ENCODE results near the gene TRAK1. TPM values are rescaled to one million over a fixed set of nuclear protein-coding genes. Genes with fewer than 3 reads are reported as not detected.

Gene TRAK1
- total RNA-seq, 1 donor from 2014 or later, result 37.5 TPM

- Histone ChIP-seq H3K27ac (no peak overlapping the region), H3K9me3 (no peaks in the 10 kb centered on the region), H3K27me3 (no peaks in the 10 kb centered on the region), H3K4me3 (no peak overlapping the region), H3K4me1 (no peaks in the 10 kb centered on the region), H3K36me3 (peaks cover 27 to 52% of the 10 kb centered on the region in 2 donors)
- no peak for DNase-seq (ENCODE audit: low spot score in 2 of 2)
- TF ChIP-seq CTCF (IDR thresholded peaks at IDR 0.05), result no peak
- intact Hi-C loops (cut with DNase I), result no loop called here
Measured at GRCh38 chr3:42224178-42224577, 133.0 kb downstream of the TRAK1 start.

- peaks cover 27 to 46% of the 10 kb centered on the region in 2 donors for H3K36me3 ChIP-seq
- TF ChIP-seq CTCF (IDR thresholded peaks at IDR 0.05), result no peak
- no peak for DNase-seq (ENCODE audit: low spot score in 2 of 2)
- no peaks in the 10 kb centered on the region for H3K27me3 ChIP-seq
- no peak overlapping the region for H3K27ac ChIP-seq
- no peak overlapping the region for H3K4me3 ChIP-seq
- intact Hi-C loops (cut with DNase I), result no loop called here
- no peaks in the 10 kb centered on the region for H3K9me3 ChIP-seq
- H3K4me1 ChIP-seq, result no peaks in the 10 kb centered on the region
Measured at GRCh38 chr3:42224658-42225421, 133.7 kb downstream of the TRAK1 start.

GRCh38 chr3:42225486-42226363, 134.6 kb downstream of the TRAK1 start:
- H3K27ac ChIP-seq, result no peak overlapping the region
- intact Hi-C loops (cut with DNase I), result no loop called here
- no peaks in the 10 kb centered on the region for H3K27me3 ChIP-seq
- H3K4me3 ChIP-seq, result no peak overlapping the region
- H3K36me3 ChIP-seq, result peaks cover 23 to 38% of the 10 kb centered on the region in 2 donors
- no peak for TF ChIP-seq CTCF (IDR thresholded peaks at IDR 0.05)
- H3K4me1 ChIP-seq, result peaks cover 0 to 7% of the 10 kb centered on the region in 2 donors
- no peak for DNase-seq (ENCODE audit: low spot score in 2 of 2)
- H3K9me3 ChIP-seq, result no peaks in the 10 kb centered on the region

GRCh38 chr3:42226470-42227425, 135.6 kb downstream of the TRAK1 start:
- intact Hi-C loops (cut with DNase I), result no loop called here
- no peak overlapping the region for H3K4me3 ChIP-seq
- no peak for TF ChIP-seq CTCF (IDR thresholded peaks at IDR 0.05)
- no peak overlapping the region for H3K27ac ChIP-seq
- peaks cover 18 to 32% of the 10 kb centered on the region in 2 donors for H3K36me3 ChIP-seq
- no peaks in the 10 kb centered on the region for H3K9me3 ChIP-seq
- DNase-seq (ENCODE audit: low spot score in 2 of 2), result no peak
- H3K4me1 ChIP-seq, result peaks cover 0 to 7% of the 10 kb centered on the region in 2 donors
- no peaks in the 10 kb centered on the region for H3K27me3 ChIP-seq

- no peak for TF ChIP-seq CTCF (IDR thresholded peaks at IDR 0.05)
- Histone ChIP-seq H3K4me3 (no peak overlapping the region), H3K4me1 (peaks cover 0 to 7% of the 10 kb centered on the region in 2 donors), H3K9me3 (no peaks in the 10 kb centered on the region), H3K27ac (no peak overlapping the region), H3K36me3 (peaks cover 8 to 15% of the 10 kb centered on the region in 2 donors), H3K27me3 (no peaks in the 10 kb centered on the region)
- intact Hi-C loops (cut with DNase I), result no loop called here
- no peak for DNase-seq (ENCODE audit: low spot score in 2 of 2)
Measured at GRCh38 chr3:42228796-42229195, 137.6 kb downstream of the TRAK1 start.

All from ascending aorta (tissue), 2 donors.